Measurements from ENCODE around the gene PTX4.
"Not testable (repeated sequence)": the region's sequence is repeated elsewhere in the genome, so short reads cannot be mapped to it uniquely, and the experiment has no call there.

The PTX4 gene

GRCh38 chr16:1474796-1475551, 13.8 kb downstream of the PTX4 start, which contains the start of gene CLCN7:
Gene CLCN7, minus strand, starts transcription at chr16:1475028. Its CDS starts 54 bp downstream, at chr16:1474974.
- no peak for TF ChIP-seq CTCF (IDR thresholded peaks at IDR 0.05; ENCODE audit: low read depth, low read length, missing control alignments)
- in situ Hi-C loops (cut with HindIII; ENCODE audit: low sequenced_read_pairs): loop anchor here (25.0 kb wide), 1 partner anchor 88 kb away; no protein-coding TSS in a partner anchor
- peak; percentile 56 for DNase-seq (ENCODE audit: low read depth)
- H3K4me3 ChIP-seq (ENCODE audit: low read depth, low read length): peak within 1 kb of the TSS; percentile 70

GRCh38 chr16:1474082-1474795, 14.5 kb downstream of the PTX4 start:
- no peak for TF ChIP-seq CTCF (IDR thresholded peaks at IDR 0.05; ENCODE audit: low read depth, low read length, missing control alignments)
- H3K4me3 ChIP-seq (ENCODE audit: low read depth, low read length): peak overlapping the region; percentile 70
- no peak for DNase-seq (ENCODE audit: low read depth)
- in situ Hi-C loops (cut with HindIII; ENCODE audit: low sequenced_read_pairs): no loop called here

- no peak for DNase-seq (ENCODE audit: low read depth)
- no peak for TF ChIP-seq CTCF (IDR thresholded peaks at IDR 0.05; ENCODE audit: low read depth, low read length, missing control alignments)
- in situ Hi-C loops (cut with HindIII; ENCODE audit: low sequenced_read_pairs): no loop called here
- no peak overlapping the region for H3K4me3 ChIP-seq (ENCODE audit: low read depth, low read length)
Observed at GRCh38 chr16:1472974-1473373, 15.8 kb downstream of the PTX4 start.

GRCh38 chr16:1471569-1472194, 17.1 kb downstream of the PTX4 start:
- no peak for TF ChIP-seq CTCF (IDR thresholded peaks at IDR 0.05; ENCODE audit: low read depth, low read length, missing control alignments)
- in situ Hi-C loops (cut with HindIII; ENCODE audit: low sequenced_read_pairs): no loop called here
- DNase-seq (ENCODE audit: low read depth): no peak
- H3K4me3 ChIP-seq (ENCODE audit: low read depth, low read length): no peak overlapping the region

- in situ Hi-C loops (cut with HindIII; ENCODE audit: low sequenced_read_pairs): no loop called here
- TF ChIP-seq CTCF (IDR thresholded peaks at IDR 0.05; ENCODE audit: low read depth, low read length, missing control alignments): no peak
- H3K4me3 ChIP-seq (ENCODE audit: low read depth, low read length): no peak overlapping the region
- DNase-seq (ENCODE audit: low read depth): no peak
Observed at GRCh38 chr16:1470481-1471251, 18.1 kb downstream of the PTX4 start.

GRCh38 chr16:1469693-1470201, 19.0 kb downstream of the PTX4 start:
- no peak for TF ChIP-seq CTCF (IDR thresholded peaks at IDR 0.05; ENCODE audit: low read depth, low read length, missing control alignments)
- no peak overlapping the region for H3K4me3 ChIP-seq (ENCODE audit: low read depth, low read length)
- in situ Hi-C loops (cut with HindIII; ENCODE audit: low sequenced_read_pairs): no loop called here
- DNase-seq (ENCODE audit: low read depth): no peak

GRCh38 chr16:1469141-1469540, 19.6 kb downstream of the PTX4 start:
- DNase-seq (ENCODE audit: low read depth); H3K4me3 ChIP-seq (ENCODE audit: low read depth, low read length); in situ Hi-C loops (cut with HindIII; ENCODE audit: low sequenced_read_pairs): not testable (repeated sequence)
